Neuron (in vitro differentiated cells): Measurements from ENCODE around the gene DAB1.

Experiments used
- H2AFZ ChIP-seq: one replicate; pipeline ENCODE4 v1.6.1; 2013; ENCODE audit warnings: low read depth, mild to moderate bottlenecking, inconsistent platforms, low read length, moderate library complexity
- H3K27me3 ChIP-seq: one replicate; pipeline ENCODE4 v1.6.1; 2013; ENCODE audit warnings: low read length; ENCODE audit not compliant: insufficient read depth
- H3K36me3 ChIP-seq: one replicate; pipeline ENCODE4 v1.6.1; 2013; ENCODE audit warnings: low read length; ENCODE audit not compliant: insufficient read depth
- H3K4me1 ChIP-seq: one replicate; pipeline ENCODE4 v1.6.1; 2013; ENCODE audit warnings: low read length; ENCODE audit not compliant: insufficient read depth
- H3K4me3 ChIP-seq: 2 replicates; pipeline ENCODE4 v1.5.1; 2013; ENCODE audit warnings: mild to moderate bottlenecking, low read length, moderate library complexity
- H3K9me3 ChIP-seq: one replicate; pipeline ENCODE4 v1.6.1; 2013; ENCODE audit warnings: low read length

DAB1 gene

DNA sequence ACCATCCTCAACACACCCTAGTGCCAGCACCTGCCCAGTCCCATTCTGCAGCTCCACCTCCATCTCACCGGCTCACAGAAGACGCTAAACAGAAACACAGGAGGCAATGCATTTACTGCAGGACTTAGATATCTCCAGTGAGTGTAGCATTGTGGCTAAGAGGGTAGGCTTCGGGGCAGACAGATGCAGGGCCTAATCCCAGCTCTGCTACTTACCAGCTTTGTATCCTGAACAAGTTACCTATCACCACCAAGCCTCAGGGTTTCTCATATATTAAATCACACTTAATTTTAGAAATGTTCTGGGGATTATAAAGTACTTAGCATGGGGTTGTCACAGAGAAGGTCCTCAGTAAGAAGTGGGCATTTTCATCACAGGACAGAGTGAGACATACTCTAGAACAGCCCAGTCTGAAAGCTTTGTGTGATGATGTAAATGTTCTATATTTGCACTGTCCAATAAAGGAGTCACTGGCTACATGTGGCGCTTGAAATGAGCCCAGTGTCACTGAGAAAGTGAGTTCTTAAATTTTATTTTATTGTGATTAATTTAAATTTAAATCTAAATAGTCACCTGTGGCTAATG lies 308.7 kb downstream of the DAB1 start:
- H3K9me3 ChIP-seq: no peaks in the 10 kb centered on the region
- no peaks in the 10 kb centered on the region for H3K27me3 ChIP-seq
- H3K4me3 ChIP-seq: no peak overlapping the region
- H2AFZ ChIP-seq: no peak overlapping the region
- H3K4me1 ChIP-seq: peaks cover 32% of the 10 kb centered on the region
- H3K36me3 ChIP-seq: no peaks in the 10 kb centered on the region

DNA sequence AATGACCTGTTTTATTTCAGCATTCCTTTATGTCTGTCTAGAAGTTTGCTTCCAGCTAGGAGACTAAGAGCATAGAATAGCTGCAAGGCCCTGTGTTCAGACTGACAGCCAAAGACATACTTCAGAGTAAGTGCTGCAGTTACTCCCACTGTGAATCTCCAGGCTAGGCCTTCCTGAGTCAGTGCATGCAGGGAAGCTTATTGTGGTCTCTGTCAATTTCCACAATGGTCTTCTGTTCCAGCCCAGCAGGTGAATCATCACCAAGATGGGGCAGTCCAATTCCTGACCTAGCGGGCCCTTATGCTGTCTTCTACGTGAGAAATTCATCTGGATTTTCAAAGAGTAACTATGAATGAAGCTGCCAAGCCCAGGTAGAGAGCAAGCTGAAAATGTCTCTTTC lies 311.7 kb downstream of the DAB1 start:
- Histone ChIP-seq H2AFZ (no peak overlapping the region), H3K36me3 (no peaks in the 10 kb centered on the region), H3K4me3 (no peak overlapping the region), H3K9me3 (no peaks in the 10 kb centered on the region), H3K27me3 (no peaks in the 10 kb centered on the region), H3K4me1 (peaks cover 36% of the 10 kb centered on the region)

DNA sequence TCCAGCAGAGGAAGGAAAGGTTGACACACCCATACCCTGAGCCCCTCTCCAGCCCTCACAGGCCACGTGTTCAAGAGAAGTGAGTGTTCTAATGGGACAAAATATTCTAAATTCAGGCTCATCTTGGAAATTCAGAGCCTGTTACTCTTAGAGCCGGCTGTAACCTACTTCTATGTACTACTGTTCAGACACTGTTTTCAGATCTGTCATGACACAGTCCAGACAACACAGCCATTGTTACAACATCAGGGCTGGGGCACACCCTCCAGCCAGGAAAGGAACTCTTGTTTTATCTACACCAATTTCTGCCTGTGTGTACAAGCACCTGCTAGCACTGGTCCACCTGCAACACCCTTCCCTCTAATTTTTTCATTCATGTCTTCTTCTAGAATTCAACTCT lies 312.7 kb downstream of the DAB1 start:
- Histone ChIP-seq H3K9me3 (no peaks in the 10 kb centered on the region), H3K27me3 (no peaks in the 10 kb centered on the region), H3K4me3 (no peak overlapping the region)

GRCh38 chr1:57109883-57110282 lies 314.0 kb downstream of the DAB1 start:
- H3K9me3 ChIP-seq: no peaks in the 10 kb centered on the region
- no peaks in the 10 kb centered on the region for H3K27me3 ChIP-seq
- no peaks in the 10 kb centered on the region for H3K36me3 ChIP-seq
- H3K4me1 ChIP-seq: peaks cover 36% of the 10 kb centered on the region
- H2AFZ ChIP-seq: no peak overlapping the region
- H3K4me3 ChIP-seq: no peak overlapping the region

More for the DNA sequence above, 312.7 kb downstream of the DAB1 start:
- no peak overlapping the region for H2AFZ ChIP-seq
- peaks cover 36% of the 10 kb centered on the region for H3K4me1 ChIP-seq
- H3K36me3 ChIP-seq: no peaks in the 10 kb centered on the region

GRCh38 chr1:57109247-57109646 lies 314.6 kb downstream of the DAB1 start:
- Histone ChIP-seq H3K4me1 (peaks cover 36% of the 10 kb centered on the region), H3K4me3 (no peak overlapping the region), H2AFZ (no peak overlapping the region), H3K9me3 (no peaks in the 10 kb centered on the region), H3K27me3 (no peaks in the 10 kb centered on the region), H3K36me3 (no peaks in the 10 kb centered on the region)

DNA sequence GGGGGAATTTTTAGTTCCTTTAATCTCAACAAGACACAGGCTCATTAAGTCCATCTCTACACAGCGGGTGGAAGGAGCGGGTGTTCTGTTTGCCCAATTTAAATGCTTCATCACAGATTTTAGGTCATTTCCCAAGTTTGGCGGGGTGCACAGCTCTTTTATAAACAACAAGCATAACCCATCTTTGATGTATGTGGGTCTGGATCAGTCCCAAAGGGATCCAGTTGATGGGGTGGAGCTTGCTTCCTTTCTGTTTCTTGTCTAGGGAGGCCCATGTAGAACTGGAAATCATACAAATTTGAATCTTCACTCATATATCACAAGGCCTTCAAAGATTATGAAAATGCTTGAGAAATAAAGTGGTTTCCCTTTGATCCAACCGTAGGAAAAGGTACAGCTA lies 317.6 kb downstream of the DAB1 start:
- Histone ChIP-seq H3K27me3 (no peaks in the 10 kb centered on the region), H2AFZ (no peak overlapping the region), H3K9me3 (no peaks in the 10 kb centered on the region), H3K4me3 (no peak overlapping the region), H3K36me3 (no peaks in the 10 kb centered on the region), H3K4me1 (peaks cover 22% of the 10 kb centered on the region)

DNA sequence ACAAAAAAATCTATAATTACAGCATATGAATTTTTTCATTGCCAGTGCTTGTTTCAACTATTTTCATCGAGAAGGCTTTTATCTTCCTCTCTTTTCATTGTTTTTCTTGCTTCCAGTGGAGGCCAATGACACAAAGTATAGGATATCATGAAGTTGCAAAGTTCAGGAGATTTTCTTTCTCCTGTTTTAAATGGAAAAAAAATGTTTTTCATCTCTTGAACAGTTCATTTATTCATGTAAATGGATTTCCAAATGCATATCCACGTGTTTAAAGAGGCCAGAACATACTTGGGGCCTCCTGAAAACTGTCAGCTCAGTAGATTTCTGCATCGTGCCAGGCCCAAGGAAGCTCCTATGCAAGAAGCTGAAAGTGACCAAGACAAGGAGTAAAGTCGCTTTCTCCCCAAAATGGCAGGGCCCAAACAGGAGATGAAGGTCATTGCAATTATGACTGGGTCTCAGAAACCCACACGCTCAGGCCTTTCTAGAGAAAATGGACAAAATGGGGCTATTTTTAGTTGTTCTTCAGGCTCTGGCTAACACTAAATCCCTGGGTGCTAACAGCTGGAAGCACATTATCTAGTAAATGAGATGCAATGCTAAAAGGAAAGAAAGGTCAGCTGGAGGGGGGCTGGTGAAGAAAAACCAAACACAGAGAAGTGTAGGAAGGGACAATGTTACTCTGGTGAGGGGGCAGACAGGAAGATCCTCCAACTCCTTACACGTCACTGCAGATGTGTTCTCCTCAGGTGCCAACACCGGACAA lies 321.1 kb downstream of the DAB1 start:
- no peaks in the 10 kb centered on the region for H3K36me3 ChIP-seq
- no peaks in the 10 kb centered on the region for H3K27me3 ChIP-seq
- H3K4me3 ChIP-seq: no peak overlapping the region
- no peak overlapping the region for H2AFZ ChIP-seq
- peaks cover 15% of the 10 kb centered on the region for H3K4me1 ChIP-seq
- H3K9me3 ChIP-seq: no peaks in the 10 kb centered on the region

DNA sequence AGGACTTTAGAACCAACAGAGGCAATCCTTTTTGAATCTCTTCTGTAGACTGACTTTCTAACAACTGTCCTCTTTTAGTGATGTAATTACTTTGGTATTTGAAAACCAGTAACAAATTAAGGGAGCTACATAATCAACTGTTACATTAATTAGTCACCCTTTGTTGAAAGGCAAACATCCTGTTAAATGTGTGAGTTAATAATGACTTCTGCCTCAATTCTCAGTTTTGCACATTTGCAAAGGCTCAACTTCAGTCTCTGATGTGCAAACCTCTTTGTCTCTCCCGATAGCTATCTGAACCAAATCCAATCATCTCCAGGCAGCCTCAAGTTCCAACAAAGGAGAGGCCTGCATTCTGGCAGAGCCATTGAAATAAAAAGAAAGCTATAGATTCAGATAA lies 322.7 kb downstream of the DAB1 start:
- Histone ChIP-seq H3K36me3 (no peaks in the 10 kb centered on the region), H3K9me3 (no peaks in the 10 kb centered on the region), H3K4me1 (peaks cover 15% of the 10 kb centered on the region), H3K4me3 (no peak overlapping the region), H3K27me3 (no peaks in the 10 kb centered on the region), H2AFZ (no peak overlapping the region)

DNA sequence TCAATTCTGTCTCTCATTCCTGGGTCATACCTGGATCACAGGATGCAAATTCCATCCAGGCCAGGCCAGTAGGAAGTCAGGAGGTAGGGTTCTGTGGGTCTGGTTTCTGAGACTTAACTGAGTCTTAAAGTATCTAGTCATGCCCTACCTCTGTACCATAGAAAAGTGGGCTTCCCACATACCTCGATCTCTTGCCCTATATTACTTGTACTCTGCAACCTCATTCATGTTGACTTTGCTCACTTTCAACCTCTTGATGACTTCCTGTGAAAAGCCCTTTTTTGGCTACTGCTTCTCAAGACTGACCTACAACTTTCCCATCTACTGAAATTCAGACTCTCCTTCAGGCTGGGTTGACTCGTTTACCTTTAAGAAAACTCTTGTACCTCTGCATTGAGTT lies 329.1 kb downstream of the DAB1 start:
- Histone ChIP-seq H3K4me3 (no peak overlapping the region), H3K36me3 (no peaks in the 10 kb centered on the region), H2AFZ (no peak overlapping the region), H3K9me3 (no peaks in the 10 kb centered on the region), H3K27me3 (no peaks in the 10 kb centered on the region), H3K4me1 (peaks cover 5% of the 10 kb centered on the region)

- H3K27me3 ChIP-seq: no peaks in the 10 kb centered on the region
- H3K9me3 ChIP-seq: no peaks in the 10 kb centered on the region
- peaks cover 5% of the 10 kb centered on the region for H3K4me1 ChIP-seq
- H3K4me3 ChIP-seq: no peak overlapping the region
- H3K36me3 ChIP-seq: no peaks in the 10 kb centered on the region
- no peak overlapping the region for H2AFZ ChIP-seq
These were observed 330.7 kb downstream of the DAB1 start for GRCh38 chr1:57093122-57093521.

GRCh38 chr1:57091642-57092041 lies 332.2 kb downstream of the DAB1 start:
- H3K4me1 ChIP-seq: peaks cover 5% of the 10 kb centered on the region

GRCh38 chr1:57089855-57090254 lies 334.0 kb downstream of the DAB1 start:
- H3K9me3 ChIP-seq: no peaks in the 10 kb centered on the region
- H2AFZ ChIP-seq: no peak overlapping the region
- no peaks in the 10 kb centered on the region for H3K27me3 ChIP-seq
- no peaks in the 10 kb centered on the region for H3K36me3 ChIP-seq
- peaks cover 5% of the 10 kb centered on the region for H3K4me1 ChIP-seq
- H3K4me3 ChIP-seq: no peak overlapping the region

More at GRCh38 chr1:57091642-57092041, 332.2 kb downstream of the DAB1 start:
- Histone ChIP-seq H2AFZ (no peak overlapping the region), H3K4me3 (no peak overlapping the region), H3K9me3 (no peaks in the 10 kb centered on the region), H3K36me3 (no peaks in the 10 kb centered on the region), H3K27me3 (no peaks in the 10 kb centered on the region)

DNA sequence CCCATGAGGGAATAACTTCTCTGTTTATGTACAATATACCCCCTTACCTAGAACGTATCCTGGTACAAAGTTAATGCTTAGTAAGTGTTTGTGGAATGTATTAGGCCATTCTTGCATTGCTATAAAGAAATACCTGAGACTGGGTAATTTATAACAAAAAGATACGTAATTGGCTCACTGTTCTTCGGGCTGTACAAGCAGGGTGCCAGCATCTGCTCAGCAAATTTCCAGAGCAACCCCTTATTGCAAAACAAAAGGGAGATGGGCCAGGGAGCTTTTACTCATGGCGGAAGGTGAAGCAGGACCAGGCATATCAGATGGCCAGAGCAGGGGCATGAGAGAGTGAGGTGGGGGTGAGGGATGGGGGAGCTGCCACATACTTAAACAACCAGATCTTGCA lies 334.6 kb downstream of the DAB1 start:
- Histone ChIP-seq H3K36me3 (no peaks in the 10 kb centered on the region), H3K4me1 (peaks cover 5% of the 10 kb centered on the region), H3K4me3 (no peak overlapping the region), H3K27me3 (no peaks in the 10 kb centered on the region), H3K9me3 (no peaks in the 10 kb centered on the region), H2AFZ (no peak overlapping the region)

GRCh38 chr1:57088653-57089052 lies 335.2 kb downstream of the DAB1 start:
- Histone ChIP-seq H3K4me1 (peaks cover 5% of the 10 kb centered on the region), H3K27me3 (no peaks in the 10 kb centered on the region), H2AFZ (no peak overlapping the region), H3K9me3 (no peaks in the 10 kb centered on the region), H3K36me3 (no peaks in the 10 kb centered on the region), H3K4me3 (no peak overlapping the region)
